Stimulated activated CD8-positive, alpha-beta memory T cell treated with anti-CD3 and anti-CD28 coated beads, Interleukin-15, amount 100 ng/mL, for 24 hours (primary cell): ENCODE measurements around the gene OSR1.
"Not testable (repeated sequence)": the region's sequence is repeated elsewhere in the genome, so short reads cannot be mapped to it uniquely, and the experiment has no call there.

ENCODE experiments used
- DNase-seq: peaks from one replicate; pipeline ENCODE4 v3.0.0-alpha.2; 2020; ENCODE audit warnings: low read depth

OSR1 gene

DNA sequence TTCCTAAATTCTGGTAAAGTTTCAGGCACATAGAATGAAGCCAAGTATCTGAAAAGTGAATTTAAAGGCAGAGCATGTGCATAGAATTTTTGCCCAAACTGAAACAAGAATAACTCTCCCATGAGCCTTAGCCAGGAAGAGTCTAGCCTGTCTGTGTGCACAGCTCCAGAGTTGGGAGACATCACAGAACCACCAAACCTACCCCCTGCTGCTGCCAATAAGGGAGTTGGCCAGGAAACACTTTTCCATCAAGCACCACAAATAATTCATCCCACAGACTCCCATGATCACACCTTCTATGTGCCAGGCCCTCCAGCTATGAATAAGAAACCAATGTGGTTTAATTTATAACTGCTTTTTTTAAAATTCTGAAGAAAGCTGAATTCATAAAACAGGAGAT is 27.0 kb downstream of the OSR1 start:
- no peak for DNase-seq

DNA sequence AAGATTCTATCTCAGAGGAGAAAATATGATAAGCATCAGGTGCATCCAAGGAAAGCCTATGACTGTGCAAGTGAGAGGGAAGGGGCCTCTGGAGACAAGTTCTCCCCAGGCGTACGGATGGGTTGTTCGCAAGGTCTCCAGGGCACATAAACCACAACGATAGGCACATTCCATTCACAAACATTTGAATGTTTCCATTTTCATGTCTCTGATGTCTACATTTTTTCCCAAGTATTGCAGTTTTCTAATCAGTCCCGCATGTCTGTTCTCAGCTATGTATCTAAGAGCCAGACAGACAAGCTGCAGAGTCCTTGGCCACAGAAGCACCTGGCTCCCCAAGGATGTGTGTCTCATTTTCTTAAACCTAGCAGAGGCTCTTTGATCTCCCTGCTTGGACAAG is 28.0 kb downstream of the OSR1 start:
- no peak for DNase-seq

DNA sequence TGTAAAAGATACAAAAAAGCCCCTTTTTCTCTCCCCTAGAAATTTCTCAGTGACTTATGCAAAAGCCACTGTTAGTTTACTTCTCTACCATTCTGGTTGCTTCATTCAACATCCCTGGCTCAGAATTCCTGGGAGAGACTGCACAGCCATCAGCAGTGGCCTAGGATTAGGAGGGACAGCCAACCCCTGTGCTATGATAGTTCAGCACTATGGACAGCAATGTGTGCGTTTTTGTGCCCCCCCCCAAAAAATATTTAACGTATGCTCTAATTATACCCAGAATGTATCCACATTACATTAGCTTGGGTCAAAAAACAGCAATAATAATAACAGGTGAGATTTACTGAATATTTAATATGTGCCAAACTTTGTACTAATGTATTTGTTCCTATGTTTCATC is 29.0 kb downstream of the OSR1 start:
- DNase-seq, result no peak

DNA sequence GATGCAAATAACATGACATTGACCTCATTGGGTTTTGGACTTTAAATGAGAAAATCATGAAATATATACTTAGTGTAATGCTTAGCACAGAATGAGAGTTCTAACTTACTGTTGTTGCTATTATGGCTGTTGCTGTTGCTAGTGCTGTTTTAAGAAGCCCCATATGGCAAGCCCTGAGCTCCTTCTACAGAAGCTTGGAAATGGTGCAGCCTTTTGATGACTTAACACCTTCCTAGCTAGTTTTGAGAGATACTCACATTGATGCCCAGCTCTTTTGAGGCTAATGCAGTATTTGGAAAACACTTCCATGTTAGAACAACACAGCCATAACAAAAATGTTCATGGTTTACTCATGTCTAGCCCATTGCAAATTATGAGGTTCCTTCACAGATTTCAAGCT is 30.9 kb downstream of the OSR1 start:
- DNase-seq, result no peak

DNA sequence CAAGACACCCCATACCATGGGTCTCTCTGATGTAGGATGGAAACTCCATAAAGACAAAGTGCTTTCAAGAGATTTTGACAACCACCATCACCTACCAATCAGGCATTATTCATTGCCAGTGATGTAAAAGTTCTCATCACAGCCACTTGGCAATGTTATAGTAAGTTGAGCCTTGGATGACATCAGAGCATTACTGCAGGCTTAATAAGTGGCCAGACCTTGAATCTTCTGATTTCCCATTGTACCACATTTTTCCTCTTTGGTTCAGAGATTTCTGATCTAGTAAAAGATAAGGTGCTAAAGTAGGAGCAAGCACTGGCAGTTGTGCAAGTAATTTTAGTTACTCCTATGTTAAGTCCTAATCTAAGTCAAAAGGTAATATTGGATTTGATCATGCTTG is 36.5 kb downstream of the OSR1 start:
- no peak for DNase-seq

DNA sequence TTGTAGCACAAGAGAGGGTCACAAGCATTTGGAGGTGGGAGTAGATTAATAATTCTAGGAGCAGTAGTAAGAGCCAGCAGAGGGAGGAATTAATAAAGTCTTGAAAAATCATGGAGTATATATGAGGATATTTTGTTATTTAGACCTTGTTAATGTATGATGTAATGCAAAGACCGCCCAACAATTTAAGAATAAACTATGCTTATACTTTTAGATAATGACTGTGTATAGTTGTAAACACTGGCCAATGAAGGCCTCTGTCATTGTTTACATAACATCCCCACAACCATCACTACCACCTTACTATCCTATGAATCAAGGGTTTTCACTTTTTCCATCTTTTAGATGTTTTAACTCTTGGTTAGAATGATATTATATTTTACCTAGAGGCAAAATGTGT is 37.6 kb downstream of the OSR1 start:
- no peak for DNase-seq

DNA sequence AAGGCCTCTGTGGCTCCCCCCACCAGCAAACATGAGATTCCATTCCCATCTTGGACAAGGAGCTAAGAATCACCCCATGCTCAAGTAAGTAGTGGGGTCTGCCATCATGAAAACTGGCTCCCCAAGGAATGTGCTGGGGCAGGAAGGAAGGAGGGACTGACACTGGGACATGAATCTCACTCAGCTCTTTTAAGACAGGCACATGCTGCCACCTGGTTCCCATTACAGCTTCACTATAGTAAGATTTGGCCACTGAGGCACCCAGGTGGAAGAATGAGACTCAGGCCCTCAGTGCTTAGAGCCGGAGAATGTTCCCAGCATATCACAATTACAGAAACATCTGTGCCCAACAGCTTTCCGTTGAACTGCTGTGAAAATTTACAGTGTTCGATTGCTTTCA is 38.7 kb downstream of the OSR1 start:
- no peak for DNase-seq

DNA sequence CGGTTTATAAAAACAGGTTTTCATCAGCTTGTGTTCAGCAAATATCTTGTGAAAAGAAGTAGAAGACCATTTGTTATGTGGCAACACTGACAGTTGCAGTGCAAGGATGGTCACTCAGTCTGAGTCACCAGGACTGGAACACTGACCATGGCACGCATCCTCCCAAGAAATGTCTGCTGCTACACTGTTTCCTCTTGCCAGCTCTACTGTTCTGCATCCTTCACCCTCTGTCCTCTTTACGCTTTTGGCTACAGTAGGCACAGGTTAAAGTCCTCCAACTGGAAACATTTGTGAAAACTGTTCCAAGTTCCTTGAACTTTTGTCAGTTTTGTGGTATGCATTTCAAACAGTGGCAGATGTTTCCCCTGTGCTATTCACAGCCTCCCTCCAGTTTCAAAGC is 39.4 kb downstream of the OSR1 start:
- no peak for DNase-seq

DNA sequence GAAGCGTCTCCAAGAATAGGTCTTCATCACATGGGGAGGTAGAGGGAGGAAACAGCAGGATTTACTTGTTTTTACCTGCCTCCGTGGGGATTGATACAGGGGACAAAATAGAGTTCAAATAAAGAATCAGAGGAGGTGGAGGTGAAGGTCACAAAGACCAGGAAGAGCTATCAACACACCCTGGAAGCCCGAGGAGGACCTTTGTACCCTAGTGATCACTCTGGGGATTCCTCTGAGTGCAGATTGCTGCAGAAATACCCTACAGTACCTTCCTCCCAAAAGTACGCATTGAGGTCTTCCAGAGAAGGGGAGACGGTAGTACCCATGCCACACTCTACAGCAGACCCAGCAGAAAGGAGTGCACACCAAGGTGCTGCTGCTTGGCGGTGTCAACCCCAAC is 44.9 kb downstream of the OSR1 start:
- no peak for DNase-seq

DNA sequence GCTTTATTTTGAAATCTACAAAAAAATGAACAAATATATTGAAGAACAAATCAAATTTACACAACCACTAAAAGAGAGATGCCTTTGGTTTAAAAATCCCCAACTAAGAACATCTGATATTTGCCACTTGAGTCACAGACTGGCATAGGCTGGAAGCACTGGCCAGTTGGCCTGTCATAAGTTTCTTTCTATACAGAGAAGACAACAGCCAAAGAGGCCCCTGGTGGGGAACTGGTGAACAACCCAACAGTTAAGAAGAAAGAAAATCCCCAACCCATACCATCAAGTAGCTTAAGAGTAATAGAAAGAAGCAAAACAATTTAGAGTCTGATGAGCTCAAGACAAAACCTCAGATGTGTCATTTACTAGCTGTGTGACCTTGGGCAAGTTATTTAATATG is 45.5 kb downstream of the OSR1 start:
- no peak for DNase-seq

DNA sequence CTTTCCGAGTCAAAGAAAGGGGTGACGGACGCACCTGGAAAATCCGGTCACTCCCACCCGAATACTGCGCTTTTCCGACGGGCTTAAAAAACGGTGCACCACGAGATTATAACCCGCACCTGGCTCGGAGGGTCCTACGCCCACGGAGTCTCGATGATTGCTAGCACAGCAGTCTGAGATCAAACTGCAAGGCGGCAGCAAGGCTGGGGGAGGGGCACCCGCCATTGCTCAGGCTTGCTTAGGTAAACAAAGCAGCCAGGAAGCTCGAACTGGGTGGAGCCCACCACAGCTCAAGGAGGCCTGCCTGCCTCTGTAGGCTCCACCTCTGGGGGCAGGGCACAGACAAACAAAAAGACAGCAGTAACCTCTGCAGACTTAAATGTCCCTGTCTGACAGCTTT is 52.4 kb downstream of the OSR1 start:
- DNase-seq, result not testable (repeated sequence)

DNA sequence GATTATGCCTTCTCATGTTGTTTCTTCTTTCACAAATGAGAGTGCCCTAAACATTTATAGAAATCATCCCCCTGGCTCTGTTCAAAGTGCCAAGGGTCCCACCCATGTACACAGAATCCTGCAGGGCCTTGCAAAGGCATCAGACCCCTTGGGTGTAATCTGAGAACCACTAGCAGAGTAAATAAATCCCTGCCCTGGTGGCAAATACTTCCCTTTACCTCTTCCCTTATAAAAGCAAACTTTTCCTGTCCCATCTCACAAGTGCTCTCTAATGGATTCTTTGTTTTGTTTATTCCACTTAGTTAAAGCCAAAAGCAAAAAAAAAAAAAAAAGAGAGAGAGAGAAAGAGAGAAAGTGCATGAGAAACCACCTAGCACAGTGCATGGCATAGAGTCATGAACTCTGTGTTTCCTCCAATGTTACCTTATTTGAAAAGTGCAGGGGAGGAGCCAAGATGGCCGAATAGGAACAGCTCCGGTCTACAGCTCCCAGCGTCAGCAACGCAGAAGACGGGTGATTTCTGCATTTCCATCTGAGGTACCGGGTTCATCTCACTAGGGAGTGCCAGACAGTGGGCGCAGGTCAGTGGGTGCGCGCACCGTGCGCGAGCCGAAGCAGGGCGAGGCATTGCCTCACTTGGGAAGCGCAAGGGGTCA is 52.9 kb downstream of the OSR1 start:
- not testable (repeated sequence) for DNase-seq

DNA sequence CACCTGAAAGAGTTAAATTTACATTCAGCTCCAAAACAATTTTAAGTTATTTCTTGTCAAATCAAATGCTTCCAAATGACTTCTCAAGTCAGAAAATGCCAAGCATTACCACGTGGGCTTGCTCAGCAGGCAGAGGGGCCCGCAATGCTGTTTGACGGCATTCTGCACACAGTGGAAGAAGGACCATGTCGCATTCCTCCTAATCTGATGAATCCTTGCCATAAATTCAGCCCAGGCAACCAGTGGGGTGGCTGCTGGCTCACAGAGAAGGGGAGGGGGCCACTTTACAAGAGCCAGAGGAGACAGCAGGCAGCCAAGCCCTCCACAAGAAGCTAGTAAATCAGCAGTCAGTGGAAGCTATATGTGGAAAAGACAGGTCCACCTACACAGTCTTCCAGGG is 56.7 kb downstream of the OSR1 start:
- DNase-seq, result no peak
